ENCODE measurements around the gene MRPL12. TPM values are rescaled to one million over a fixed set of nuclear protein-coding genes. Genes with fewer than 3 reads are reported as not detected.

The MRPL12 gene
- total and polyA plus RNA-seq, 2 experiments from 2014 or later = 4.3 to 78.5 TPM

DNA sequence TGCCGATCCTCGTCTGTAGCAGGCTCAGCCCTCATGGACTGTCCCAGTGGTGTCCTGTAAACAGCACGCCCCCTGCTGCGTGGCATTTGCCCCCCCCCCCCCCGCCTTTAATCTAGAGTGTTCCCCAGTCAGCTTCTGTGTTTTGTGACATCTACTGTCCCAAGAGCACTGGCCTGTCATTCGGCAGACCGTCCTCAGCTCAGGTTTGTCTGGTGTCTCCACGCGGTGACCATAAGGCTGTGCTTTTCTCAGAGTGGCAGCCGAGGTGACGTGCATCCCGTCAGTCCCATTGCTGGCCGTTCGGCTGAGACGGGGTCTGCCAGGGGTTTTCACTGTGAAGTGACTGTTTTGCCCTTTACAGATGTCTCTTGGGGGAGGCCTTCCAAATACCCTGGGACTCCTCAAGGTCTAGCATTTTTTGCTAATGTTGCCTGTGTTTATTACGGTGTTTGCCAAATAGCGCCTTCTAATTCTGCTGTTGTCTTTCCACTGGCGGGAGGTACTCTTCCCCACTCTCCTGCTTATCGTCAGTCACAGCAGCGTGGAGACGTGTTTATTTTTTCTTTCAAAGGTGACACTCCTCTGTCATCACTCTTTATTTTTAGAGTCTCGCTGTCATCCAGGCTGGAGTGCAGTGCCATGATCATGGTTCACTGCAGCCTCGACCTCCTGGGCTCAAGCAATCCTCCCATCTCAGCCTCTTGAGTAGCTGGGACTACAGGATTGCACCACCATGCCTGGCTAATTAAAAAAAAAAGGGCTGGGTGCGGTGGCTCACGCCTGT lies 5.7 kb upstream of the MRPL12 start:
- no peak overlapping the region for H2AFZ ChIP-seq
- H3K27ac ChIP-seq = no peak overlapping the region
- DNase-seq = no peak
- H3K9me3 ChIP-seq (ENCODE audit: low read depth) = no peaks in the 10 kb centered on the region
- H3K36me3 ChIP-seq (ENCODE audit: low read depth) = peaks cover 7% of the 10 kb centered on the region; the same call in 1 of the 2 replicates
- H3K9me2 ChIP-seq (ENCODE audit: insufficient read depth) = no peaks in the 10 kb centered on the region
- H3K27me3 ChIP-seq (replicated peaks; ENCODE audit: insufficient read depth) = no peaks in the 10 kb centered on the region
- H3K9ac ChIP-seq = no peak overlapping the region
- in situ Hi-C loops (cut with MboI) = no loop called here
- no peaks in the 10 kb centered on the region for H4K20me1 ChIP-seq (ENCODE audit: insufficient read depth)
- TF ChIP-seq EZH2phosphoT487 (IDR thresholded peaks at IDR 0.05; ENCODE audit: insufficient read depth, low read depth) (no peak), EZH2 (IDR thresholded peaks at IDR 0.05; ENCODE audit: insufficient read depth, poor library complexity, severe bottlenecking) (no peak)
- peaks cover 9% of the 10 kb centered on the region; the same call in 1 of the 2 replicates for H3F3A ChIP-seq (ENCODE audit: insufficient read depth)
- H3K4me1 ChIP-seq (ENCODE audit: insufficient read depth) = peaks cover 8% of the 10 kb centered on the region; the same call in 1 of the 2 replicates
- H3K79me2 ChIP-seq (ENCODE audit: insufficient read depth) = peaks cover 94% of the 10 kb centered on the region
- 83 to 87% methylated on average over 25 of the region's 25 CpGs for WGBS, 2 experiments (ENCODE audit: low coverage in 1 of 2, low lambda C conversion rate in 2 of 2, missing lambda C conversion rate in 2 of 2)
- no peak overlapping the region for H3K4me3 ChIP-seq
- no peak overlapping the region for H3K4me2 ChIP-seq (ENCODE audit: unreplicated experiment)

DNA sequence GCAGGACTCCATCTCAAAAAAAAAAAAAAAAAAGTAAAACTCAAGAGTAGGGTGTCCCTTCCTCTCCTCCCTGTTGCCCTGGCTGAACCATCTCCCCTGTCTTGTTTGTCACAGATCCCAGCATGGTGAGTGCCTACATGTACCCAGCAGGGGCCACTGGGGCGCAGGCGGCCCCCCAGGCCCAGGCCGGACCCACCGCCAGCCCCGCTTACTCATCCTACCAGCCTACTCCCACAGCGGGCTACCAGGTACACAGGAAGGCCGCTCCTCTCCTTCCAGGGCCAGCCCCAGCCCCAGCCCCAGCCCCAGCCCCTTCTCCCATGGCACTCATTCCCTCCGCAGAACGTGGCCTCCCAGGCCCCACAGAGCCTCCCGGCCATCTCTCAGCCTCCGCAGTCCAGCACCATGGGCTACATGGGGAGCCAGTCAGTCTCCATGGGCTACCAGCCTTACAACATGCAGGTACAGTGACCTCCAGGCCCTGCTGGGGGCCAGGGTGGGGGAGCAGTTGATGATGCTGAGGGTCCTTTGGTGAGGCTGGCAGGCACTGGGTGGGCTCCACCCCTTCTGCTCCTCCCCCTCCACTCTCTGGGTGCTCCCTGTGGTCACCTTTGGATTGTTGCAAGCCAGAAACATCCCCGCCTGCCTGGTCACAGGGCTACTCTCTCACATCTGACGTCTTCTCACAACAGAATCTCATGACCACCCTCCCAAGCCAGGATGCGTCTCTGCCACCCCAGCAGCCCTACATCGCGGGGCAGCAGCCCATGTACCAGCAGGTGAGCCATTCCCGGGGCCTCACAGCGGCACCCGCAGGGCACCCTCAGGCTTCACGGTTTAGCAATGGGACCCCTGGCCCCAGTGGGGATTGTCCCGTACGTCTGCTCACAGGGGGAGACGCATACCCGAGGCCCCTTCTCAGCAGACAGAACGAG lies 2.5 kb upstream of the MRPL12 start:
- no peak overlapping the region for H3K4me2 ChIP-seq (ENCODE audit: unreplicated experiment)

DNA sequence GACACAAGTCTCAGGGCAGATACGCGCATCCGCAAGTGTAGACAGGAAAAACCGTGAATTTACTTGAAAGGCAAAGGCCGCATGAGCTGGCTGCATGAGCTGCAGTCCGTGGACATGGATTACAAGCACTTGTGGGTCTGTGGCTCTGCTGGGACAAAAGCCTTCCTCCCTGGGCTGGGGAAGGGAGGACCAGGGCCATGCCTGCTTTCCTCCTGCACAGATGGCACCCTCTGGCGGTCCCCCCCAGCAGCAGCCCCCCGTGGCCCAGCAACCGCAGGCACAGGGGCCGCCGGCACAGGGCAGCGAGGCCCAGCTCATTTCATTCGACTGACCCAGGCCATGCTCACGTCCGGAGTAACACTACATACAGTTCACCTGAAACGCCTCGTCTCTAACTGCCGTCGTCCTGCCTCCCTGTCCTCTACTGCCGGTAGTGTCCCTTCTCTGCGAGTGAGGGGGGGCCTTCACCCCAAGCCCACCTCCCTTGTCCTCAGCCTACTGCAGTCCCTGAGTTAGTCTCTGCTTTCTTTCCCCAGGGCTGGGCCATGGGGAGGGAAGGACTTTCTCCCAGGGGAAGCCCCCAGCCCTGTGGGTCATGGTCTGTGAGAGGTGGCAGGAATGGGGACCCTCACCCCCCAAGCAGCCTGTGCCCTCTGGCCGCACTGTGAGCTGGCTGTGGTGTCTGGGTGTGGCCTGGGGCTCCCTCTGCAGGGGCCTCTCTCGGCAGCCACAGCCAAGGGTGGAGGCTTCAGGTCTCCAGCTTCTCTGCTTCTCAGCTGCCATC lies 1.7 kb upstream of the MRPL12 start:
- no peaks in the 10 kb centered on the region for H3K9me3 ChIP-seq (ENCODE audit: low read depth)
- H3K9me2 ChIP-seq (ENCODE audit: insufficient read depth) = no peaks in the 10 kb centered on the region
- H3K4me3 ChIP-seq = peak overlapping the region; percentile 82
- DNase-seq = peak; percentile 56
- in situ Hi-C loops (cut with MboI) = no loop called here
- peaks cover 12% of the 10 kb centered on the region; the same call in 1 of the 2 replicates for H3F3A ChIP-seq (ENCODE audit: insufficient read depth)
- peak overlapping the region; percentile 96 for H3K27ac ChIP-seq
- peaks cover 7% of the 10 kb centered on the region; the same call in 1 of the 2 replicates for H3K36me3 ChIP-seq (ENCODE audit: low read depth)
- no peak for TF ChIP-seq EZH2phosphoT487 (IDR thresholded peaks at IDR 0.05; ENCODE audit: insufficient read depth, low read depth)
- peak overlapping the region; percentile 98 for H3K9ac ChIP-seq
- peak overlapping the region; percentile 93 for H3K4me2 ChIP-seq (ENCODE audit: unreplicated experiment)
- peaks cover 14% of the 10 kb centered on the region; the same call in 1 of the 2 replicates for H3K4me1 ChIP-seq (ENCODE audit: insufficient read depth)
- H3K27me3 ChIP-seq (replicated peaks; ENCODE audit: insufficient read depth) = no peaks in the 10 kb centered on the region
- peaks cover 83% of the 10 kb centered on the region for H3K79me2 ChIP-seq (ENCODE audit: insufficient read depth)
- no peaks in the 10 kb centered on the region for H4K20me1 ChIP-seq (ENCODE audit: insufficient read depth)
- WGBS, 2 experiments (ENCODE audit: low coverage in 1 of 2, low lambda C conversion rate in 2 of 2, missing lambda C conversion rate in 2 of 2) = 60 to 66% methylated on average over 18 to 22 of the region's 23 CpGs
- no peak overlapping the region for H2AFZ ChIP-seq

More for the DNA sequence above, 2.5 kb upstream of the MRPL12 start:
- H3F3A ChIP-seq (ENCODE audit: insufficient read depth) = peaks cover 12% of the 10 kb centered on the region; the same call in 1 of the 2 replicates
- H3K79me2 ChIP-seq (ENCODE audit: insufficient read depth) = peaks cover 87% of the 10 kb centered on the region
- WGBS, 2 experiments (ENCODE audit: low coverage in 1 of 2, low lambda C conversion rate in 2 of 2, missing lambda C conversion rate in 2 of 2) = 79 to 83% methylated on average over 24 to 25 of the region's 25 CpGs
- H2AFZ ChIP-seq = no peak overlapping the region
- H4K20me1 ChIP-seq (ENCODE audit: insufficient read depth) = no peaks in the 10 kb centered on the region
- TF ChIP-seq EZH2 (IDR thresholded peaks at IDR 0.05; ENCODE audit: insufficient read depth, poor library complexity, severe bottlenecking) (no peak), EZH2phosphoT487 (IDR thresholded peaks at IDR 0.05; ENCODE audit: insufficient read depth, low read depth) (no peak)
- in situ Hi-C loops (cut with MboI) = no loop called here
- no peaks in the 10 kb centered on the region for H3K9me3 ChIP-seq (ENCODE audit: low read depth)
- H3K9ac ChIP-seq = peak overlapping the region; percentile 98
- H3K4me1 ChIP-seq (ENCODE audit: insufficient read depth) = peaks cover 14% of the 10 kb centered on the region; the same call in 1 of the 2 replicates
- H3K27me3 ChIP-seq (replicated peaks; ENCODE audit: insufficient read depth) = no peaks in the 10 kb centered on the region
- H3K4me3 ChIP-seq = no peak overlapping the region
- peaks cover 7% of the 10 kb centered on the region; the same call in 1 of the 2 replicates for H3K36me3 ChIP-seq (ENCODE audit: low read depth)
- no peaks in the 10 kb centered on the region for H3K9me2 ChIP-seq (ENCODE audit: insufficient read depth)
- H3K27ac ChIP-seq = 0 out of 2 replicates have a peak overlapping the region, but pooled peaks have one; percentile 96
- DNase-seq = no peak

All from GM23248 (cell line).